WTC11 (cell line): ENCODE results near the gene HOXC11. TPM values are rescaled to one million over a fixed set of nuclear protein-coding genes. Genes with fewer than 3 reads are reported as not detected.

ENCODE experiments used
- ATAC-seq: fragments of 200-7000 bp; cut with Tn5 transposase; 2 replicates; pipeline ENCODE4 v1.10.0; 2021; ENCODE audit warnings: mild to moderate bottlenecking, moderate library complexity
- CTCF ChIA-PET: fragments of 300-600 bp; sonication (Branson Sonifier 250); formaldehyde crosslinking; loops from one replicate; lab custom pipeline; 2021; ENCODE audit warnings: antibody characterized with exemption; lab: Charles Lee
- POLR2A ChIA-PET: fragments of 350-600 bp; sonication (Branson Sonifier 250); formaldehyde crosslinking; loops from one replicate; lab custom pipeline; 2021; ENCODE audit warnings: antibody characterized with exemption; lab: Charles Lee
- DNase-seq: peaks from one replicate; pipeline ENCODE4 v3.0.0; 2021; ENCODE audit warnings: low spot score
- H3K27ac Mint-ChIP-seq: 2 replicates; pipeline ENCODE4 v1.8.0; 2021; ENCODE audit warnings: mixed read lengths
- H3K27me3 Mint-ChIP-seq: 2 replicates; pipeline ENCODE4 v1.8.0; 2021; ENCODE audit warnings: low read depth, mild to moderate bottlenecking, moderate library complexity, mixed read lengths
- H3K36me3 Mint-ChIP-seq: 2 replicates; pipeline ENCODE4 v1.8.0; 2021; ENCODE audit warnings: mixed read lengths
- H3K4me1 Mint-ChIP-seq: 2 replicates; pipeline ENCODE4 v1.8.0; 2022; ENCODE audit warnings: mixed read lengths
- H3K4me3 Mint-ChIP-seq: 2 replicates; pipeline ENCODE4 v1.8.0; 2021; ENCODE audit warnings: mild to moderate bottlenecking, moderate library complexity, mixed read lengths
- H3K9me3 Mint-ChIP-seq: 2 replicates; pipeline ENCODE4 v1.8.0; 2021; ENCODE audit warnings: mixed read lengths
- ELF4 ChIP-seq: sonication (generic); formaldehyde crosslinking; IDR thresholded peaks from 2 replicates; pipeline ENCODE4 v1.8.1; 2022; ENCODE audit warnings: low read depth, mild to moderate bottlenecking, moderate library complexity, missing genetic modification reagents
- EMX1 ChIP-seq: fragments of 250-450 bp; sonication (Bioruptor Pico); IDR thresholded peaks from 2 replicates; pipeline ENCODE4 v1.8.0; 2021; ENCODE audit warnings: mild to moderate bottlenecking
- FOXP1 ChIP-seq: sonication (generic); formaldehyde crosslinking; IDR thresholded peaks from 2 replicates; pipeline ENCODE4 v1.8.0; 2022; ENCODE audit warnings: missing genetic modification reagents, mild to moderate bottlenecking, moderate library complexity, borderline replicate concordance
- GTF2I ChIP-seq: fragments of 250-450 bp; sonication (Bioruptor Pico); conservative IDR thresholded peaks from 2 replicates; pipeline ENCODE4 v1.4.0; 2021; ENCODE audit warnings: mild to moderate bottlenecking
- KAT7 ChIP-seq: sonication (generic); formaldehyde crosslinking; IDR thresholded peaks from 2 replicates; pipeline ENCODE4 v1.8.1; 2023; ENCODE audit warnings: missing genetic modification reagents, mild to moderate bottlenecking, borderline replicate concordance
- NFATC4 ChIP-seq: fragments of 250-450 bp; sonication (Bioruptor Pico); IDR thresholded peaks from 2 replicates; pipeline ENCODE4 v1.9.0; 2021; ENCODE audit warnings: mild to moderate bottlenecking
- NFE2L1 ChIP-seq: sonication (generic); formaldehyde crosslinking; IDR thresholded peaks from 2 replicates; pipeline ENCODE4 v1.8.1; 2023; ENCODE audit warnings: missing genetic modification reagents
- NFYB ChIP-seq: sonication (generic); formaldehyde crosslinking; conservative IDR thresholded peaks from 2 replicates; pipeline ENCODE4 v1.8.0; 2022; ENCODE audit warnings: low read depth, missing genetic modification reagents
- TCF7 ChIP-seq: sonication (generic); formaldehyde crosslinking; IDR thresholded peaks from 2 replicates; pipeline ENCODE4 v1.8.0; 2022; ENCODE audit warnings: mild to moderate bottlenecking, low read depth, missing genetic modification reagents, moderate library complexity
- ZNF263 ChIP-seq: sonication (generic); formaldehyde crosslinking; IDR thresholded peaks from 2 replicates; pipeline ENCODE4 v1.8.1; 2022; ENCODE audit warnings: low read depth, mild to moderate bottlenecking, moderate library complexity, missing genetic modification reagents
- total RNA-seq: library from RNA; stranded (reverse); gene quantifications from 3 replicates; pipeline ENCODE4 v1.2.3, GENCODE V29; 2021
- TF ChIP-seq, protein P1 (sequence below): fragments of 250-450 bp; sonication (Bioruptor Pico); IDR thresholded peaks from 2 replicates; pipeline ENCODE4 v2.1.2; 2022; ENCODE audit warnings: mild to moderate bottlenecking, moderate library complexity
- TF ChIP-seq, protein P2 (sequence below): fragments of 250-450 bp; sonication (Bioruptor Pico); IDR thresholded peaks from 2 replicates; pipeline ENCODE4 v1.9.0; 2021; ENCODE audit warnings: moderate library complexity, mild to moderate bottlenecking, inconsistent platforms, borderline replicate concordance
- TF ChIP-seq, protein P3 (sequence below): sonication (generic); formaldehyde crosslinking; IDR thresholded peaks from 2 replicates; pipeline ENCODE4 v1.8.0; 2022; ENCODE audit warnings: missing genetic modification reagents

Gene HOXC11
- total RNA-seq, 1 experiment from 2014 or later = not detected

DNA sequence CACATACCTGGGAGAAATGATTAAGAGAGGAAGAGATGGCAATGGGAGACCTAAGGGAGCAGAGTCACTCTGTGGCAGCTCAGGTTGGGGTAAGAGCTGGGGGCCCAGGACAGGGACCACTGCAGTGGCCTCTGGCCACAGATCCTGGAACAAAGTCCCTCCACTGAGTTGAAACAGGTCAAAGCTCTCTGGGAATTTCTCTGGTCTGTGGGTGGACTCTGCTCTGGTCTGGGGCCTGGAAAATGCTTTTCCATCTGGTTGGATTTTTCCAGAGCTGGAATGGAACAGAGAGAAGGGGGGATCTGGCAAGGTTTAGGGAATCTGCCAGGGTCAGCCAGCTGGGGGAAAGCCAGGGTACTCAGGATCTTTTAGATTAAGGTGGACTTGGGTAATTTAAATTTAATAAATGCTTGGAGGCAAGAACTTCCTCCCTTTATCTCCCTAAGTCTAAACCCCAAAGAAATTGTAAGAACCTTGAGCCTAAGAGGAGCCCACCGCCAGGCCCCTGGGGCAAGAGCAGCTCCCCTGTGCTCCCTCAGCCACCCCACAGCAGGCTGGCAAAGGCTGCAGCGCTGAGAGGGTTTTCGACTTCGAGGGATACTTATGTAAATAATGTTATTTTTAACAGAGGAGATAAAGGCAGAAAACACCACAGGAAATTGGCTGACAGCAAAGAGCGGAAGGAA, 15.8 kb downstream of the HOXC11 start (continued):
- TF ChIP-seq, protein P1, sequence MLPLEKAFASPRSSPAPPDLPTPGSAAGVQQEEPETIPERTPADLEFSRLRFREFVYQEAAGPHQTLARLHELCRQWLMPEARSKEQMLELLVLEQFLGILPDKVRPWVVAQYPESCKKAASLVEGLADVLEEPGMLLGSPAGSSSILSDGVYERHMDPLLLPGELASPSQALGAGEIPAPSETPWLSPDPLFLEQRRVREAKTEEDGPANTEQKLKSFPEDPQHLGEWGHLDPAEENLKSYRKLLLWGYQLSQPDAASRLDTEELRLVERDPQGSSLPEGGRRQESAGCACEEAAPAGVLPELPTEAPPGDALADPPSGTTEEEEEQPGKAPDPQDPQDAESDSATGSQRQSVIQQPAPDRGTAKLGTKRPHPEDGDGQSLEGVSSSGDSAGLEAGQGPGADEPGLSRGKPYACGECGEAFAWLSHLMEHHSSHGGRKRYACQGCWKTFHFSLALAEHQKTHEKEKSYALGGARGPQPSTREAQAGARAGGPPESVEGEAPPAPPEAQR (CRISPR knock-in tag) = no peak
- TF ChIP-seq TCF7 (CRISPR knock-in tag) = no peak
- TF ChIP-seq GTF2I (CRISPR knock-in tag) = no peak

DNA sequence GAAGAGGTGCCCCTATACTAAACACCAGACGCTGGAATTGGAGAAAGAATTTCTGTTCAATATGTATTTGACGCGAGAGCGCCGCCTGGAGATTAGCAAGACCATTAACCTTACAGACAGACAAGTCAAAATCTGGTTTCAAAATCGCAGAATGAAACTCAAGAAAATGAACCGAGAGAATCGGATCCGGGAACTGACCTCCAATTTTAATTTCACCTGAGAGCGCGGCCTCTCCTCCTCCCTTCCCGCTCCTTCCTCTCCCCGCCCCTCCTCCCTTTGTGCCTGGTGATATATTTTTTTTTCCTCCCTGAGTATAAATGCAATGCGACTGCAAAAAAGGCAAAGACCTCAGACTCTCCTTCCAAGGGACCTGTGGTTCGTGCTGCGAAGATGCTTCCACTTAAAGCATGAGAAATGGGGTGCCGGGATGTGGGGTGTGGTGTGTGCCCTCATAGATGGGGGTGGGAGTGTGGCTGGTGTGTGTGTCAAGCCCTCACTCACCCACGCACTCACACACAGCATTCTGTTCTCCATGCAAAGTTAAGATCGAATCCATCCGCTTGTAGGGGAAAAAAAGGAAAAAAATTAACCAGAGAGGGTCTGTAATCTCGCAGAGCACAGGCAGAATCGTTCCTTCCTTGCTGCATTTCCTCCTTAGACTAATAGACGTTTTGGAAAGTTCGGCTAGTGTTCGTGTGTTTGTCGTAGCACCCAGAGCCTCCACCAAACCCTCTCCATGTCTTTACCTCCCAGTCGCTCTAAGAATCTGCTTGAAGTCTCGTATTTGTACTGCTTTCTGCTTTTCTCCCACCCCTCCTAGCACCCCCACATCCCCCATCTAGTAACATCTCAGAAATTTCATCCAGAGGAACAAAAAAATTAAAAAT, 16.5 kb downstream of the HOXC11 start:
- no peak for TF ChIP-seq FOXP1 (CRISPR knock-in tag)
- no peaks in the 10 kb centered on the region for H3K36me3 Mint-ChIP-seq
- ChIA-PET POLR2A (no interaction called here), CTCF (interaction anchor here (0.7 to 5.1 kb wide), 8 partner anchors 16 to 227 kb away, joined by 3 to 36 read pairs (median 6); partner anchors contain the start of gene HOXC5)
- H3K27me3 Mint-ChIP-seq = peaks cover 100% of the 10 kb centered on the region
- no peak for DNase-seq
- H3K27ac Mint-ChIP-seq = no peak overlapping the region
- no peaks in the 10 kb centered on the region for H3K9me3 Mint-ChIP-seq
- no peak overlapping the region for H3K4me3 Mint-ChIP-seq
- H3K4me1 Mint-ChIP-seq = peaks cover 34% of the 10 kb centered on the region
- ATAC-seq = no peak

DNA sequence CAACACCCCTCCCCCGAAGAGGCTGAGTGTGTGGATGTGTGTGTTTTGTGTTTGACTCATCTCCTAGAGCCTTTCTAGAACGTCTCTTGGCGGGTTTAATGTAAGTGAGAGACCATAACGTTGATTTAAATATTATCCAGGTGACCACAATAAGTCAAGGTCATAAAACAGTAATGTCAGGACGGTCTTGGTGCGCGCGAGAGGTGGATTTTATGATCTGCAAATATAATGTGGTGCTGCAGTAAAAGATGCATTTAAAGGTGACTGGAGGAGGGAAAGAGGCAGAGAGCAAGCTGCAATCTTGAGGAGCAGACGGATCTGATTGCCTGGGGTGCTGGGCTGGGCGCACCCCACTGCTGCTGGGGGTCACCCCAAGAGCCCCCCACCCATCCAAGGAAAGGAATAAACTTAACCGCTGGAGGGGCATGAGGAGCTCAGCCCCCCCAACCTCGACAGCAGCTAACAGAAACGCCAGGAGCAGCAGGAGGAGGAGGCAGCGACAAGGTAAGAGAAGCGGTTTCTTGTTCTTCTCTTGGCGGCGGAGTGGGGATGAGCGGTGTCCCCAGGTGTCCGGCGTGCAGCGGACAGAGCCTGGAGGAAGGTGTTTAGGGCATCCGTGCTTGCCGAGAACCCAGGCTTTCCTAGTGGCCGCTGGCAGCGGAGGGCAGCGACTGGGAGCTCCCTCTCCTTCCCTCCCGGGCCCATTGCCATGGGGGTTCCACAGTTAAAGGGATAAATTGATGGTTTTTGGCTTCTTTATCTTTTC, 17.6 kb downstream of the HOXC11 start:
- Mint-ChIP-seq H3K9me3 (no peaks in the 10 kb centered on the region), H3K4me1 (peaks cover 40% of the 10 kb centered on the region), H3K4me3 (no peak overlapping the region), H3K36me3 (no peaks in the 10 kb centered on the region), H3K27ac (no peak overlapping the region), H3K27me3 (peaks cover 100% of the 10 kb centered on the region)
- POLR2A ChIA-PET = interaction anchor here (0.7 to 0.9 kb wide), 3 partner anchors 25 to 64 kb away, joined by 3 read pairs; no protein-coding TSS in a partner anchor
- CTCF ChIA-PET = interaction anchor here (0.7 to 3.2 kb wide), 8 partner anchors 16 to 389 kb away, joined by 3 to 16 read pairs (median 6); partner anchors contain the start of gene HOXC5
- no peak for DNase-seq
- no peak for ATAC-seq
- TF ChIP-seq KAT7 (CRISPR knock-in tag) = no peak
- no peak for TF ChIP-seq NFATC4
- TF ChIP-seq, protein P2, sequence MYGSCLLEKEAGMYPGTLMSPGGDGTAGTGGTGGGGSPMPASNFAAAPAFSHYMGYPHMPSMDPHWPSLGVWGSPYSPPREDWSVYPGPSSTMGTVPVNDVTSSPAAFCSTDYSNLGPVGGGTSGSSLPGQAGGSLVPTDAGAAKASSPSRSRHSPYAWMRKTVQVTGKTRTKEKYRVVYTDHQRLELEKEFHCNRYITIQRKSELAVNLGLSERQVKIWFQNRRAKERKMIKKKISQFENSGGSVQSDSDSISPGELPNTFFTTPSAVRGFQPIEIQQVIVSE (CRISPR knock-in tag) = no peak
- no peak for TF ChIP-seq NFE2L1 (CRISPR knock-in tag)
- TF ChIP-seq EMX1 (CRISPR knock-in tag) = no peak
- no peak for TF ChIP-seq NFYB (CRISPR knock-in tag)
- TF ChIP-seq ZNF263 (CRISPR knock-in tag) = no peak

DNA sequence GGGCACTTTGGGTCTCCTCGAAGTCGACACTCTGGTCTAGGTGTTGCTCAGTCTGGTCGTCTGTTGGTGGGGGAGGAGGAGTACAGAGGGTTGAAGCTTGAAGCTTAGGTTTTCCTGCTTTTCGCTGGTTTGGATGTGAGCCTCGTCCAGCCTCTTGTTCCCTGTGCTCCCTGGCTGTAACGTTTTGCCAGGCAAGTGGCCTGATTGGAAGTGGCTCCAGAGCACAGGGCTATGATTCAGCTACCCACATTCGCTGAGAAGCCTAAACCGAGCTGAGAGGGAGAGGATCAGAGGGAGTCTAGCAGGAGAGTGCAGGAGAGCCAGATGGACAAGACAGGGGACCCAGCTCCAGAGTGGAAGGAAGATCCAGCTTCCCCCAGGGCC, 18.1 kb downstream of the HOXC11 start:
- no peaks in the 10 kb centered on the region for H3K9me3 Mint-ChIP-seq

More for the DNA sequence above, 18.1 kb downstream of the HOXC11 start:
- H3K27me3 Mint-ChIP-seq = peaks cover 100% of the 10 kb centered on the region
- no peaks in the 10 kb centered on the region for H3K36me3 Mint-ChIP-seq
- H3K4me3 Mint-ChIP-seq = no peak overlapping the region
- CTCF ChIA-PET = interaction anchor here (0.9 to 3.2 kb wide), 8 partner anchors 15 to 388 kb away, joined by 3 to 16 read pairs (median 6); partner anchors contain the start of gene HOXC5
- TF ChIP-seq ELF4 (CRISPR knock-in tag) = no peak
- TF ChIP-seq, protein P3, sequence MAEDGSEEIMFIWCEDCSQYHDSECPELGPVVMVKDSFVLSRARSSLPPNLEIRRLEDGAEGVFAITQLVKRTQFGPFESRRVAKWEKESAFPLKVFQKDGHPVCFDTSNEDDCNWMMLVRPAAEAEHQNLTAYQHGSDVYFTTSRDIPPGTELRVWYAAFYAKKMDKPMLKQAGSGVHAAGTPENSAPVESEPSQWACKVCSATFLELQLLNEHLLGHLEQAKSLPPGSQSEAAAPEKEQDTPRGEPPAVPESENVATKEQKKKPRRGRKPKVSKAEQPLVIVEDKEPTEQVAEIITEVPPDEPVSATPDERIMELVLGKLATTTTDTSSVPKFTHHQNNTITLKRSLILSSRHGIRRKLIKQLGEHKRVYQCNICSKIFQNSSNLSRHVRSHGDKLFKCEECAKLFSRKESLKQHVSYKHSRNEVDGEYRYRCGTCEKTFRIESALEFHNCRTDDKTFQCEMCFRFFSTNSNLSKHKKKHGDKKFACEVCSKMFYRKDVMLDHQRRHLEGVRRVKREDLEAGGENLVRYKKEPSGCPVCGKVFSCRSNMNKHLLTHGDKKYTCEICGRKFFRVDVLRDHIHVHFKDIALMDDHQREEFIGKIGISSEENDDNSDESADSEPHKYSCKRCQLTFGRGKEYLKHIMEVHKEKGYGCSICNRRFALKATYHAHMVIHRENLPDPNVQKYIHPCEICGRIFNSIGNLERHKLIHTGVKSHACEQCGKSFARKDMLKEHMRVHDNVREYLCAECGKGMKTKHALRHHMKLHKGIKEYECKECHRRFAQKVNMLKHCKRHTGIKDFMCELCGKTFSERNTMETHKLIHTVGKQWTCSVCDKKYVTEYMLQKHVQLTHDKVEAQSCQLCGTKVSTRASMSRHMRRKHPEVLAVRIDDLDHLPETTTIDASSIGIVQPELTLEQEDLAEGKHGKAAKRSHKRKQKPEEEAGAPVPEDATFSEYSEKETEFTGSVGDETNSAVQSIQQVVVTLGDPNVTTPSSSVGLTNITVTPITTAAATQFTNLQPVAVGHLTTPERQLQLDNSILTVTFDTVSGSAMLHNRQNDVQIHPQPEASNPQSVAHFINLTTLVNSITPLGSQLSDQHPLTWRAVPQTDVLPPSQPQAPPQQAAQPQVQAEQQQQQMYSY (CRISPR knock-in tag) = peak; percentile 20; the same call in 1 of the 2 replicates
- TF ChIP-seq, all 79 proteins: peak for 1
- POLR2A ChIA-PET = interaction anchor here (0.8 to 0.9 kb wide), 2 partner anchors 26 to 64 kb away, joined by 3 read pairs; no protein-coding TSS in a partner anchor
- ATAC-seq (no peak), DNase-seq (no peak)
- Mint-ChIP-seq H3K4me1 (peaks cover 39% of the 10 kb centered on the region), H3K27ac (no peak overlapping the region)
